ENCODE data around the gene KCNMB2. TPM values are rescaled to one million over a fixed set of nuclear protein-coding genes. Genes with fewer than 3 reads are reported as not detected.

The KCNMB2 gene
- total RNA-seq, 1 experiment from 2014 or later: not detected

- DNase-seq (ENCODE audit: low spot score) (no peak), ATAC-seq (no peak)
- H3K36me3 Mint-ChIP-seq: no peaks in the 10 kb centered on the region
- TF ChIP-seq TCF7 (CRISPR knock-in tag; IDR thresholded peaks at IDR 0.05; ENCODE audit: low read depth): no peak
- no peak for TF ChIP-seq FOXP4 (CRISPR knock-in tag; IDR thresholded peaks at IDR 0.05)
- TF ChIP-seq PREB (CRISPR knock-in tag; IDR thresholded peaks at IDR 0.05; ENCODE audit: borderline replicate concordance): no peak
- TF ChIP-seq RELA (CRISPR knock-in tag; IDR thresholded peaks at IDR 0.05; ENCODE audit: borderline replicate concordance): no peak
- no peak for TF ChIP-seq MYBL2 (CRISPR knock-in tag; IDR thresholded peaks at IDR 0.05)
- no peak for TF ChIP-seq NFATC4 (CRISPR knock-in tag; IDR thresholded peaks at IDR 0.05)
- TF ChIP-seq GTF2I (CRISPR knock-in tag; conservative IDR thresholded peaks at IDR 0.05): no peak
- TF ChIP-seq E2F4 (CRISPR knock-in tag; IDR thresholded peaks at IDR 0.05; ENCODE audit: borderline replicate concordance, low read depth): no peak
- TF ChIP-seq ZNF232 (CRISPR knock-in tag; IDR thresholded peaks at IDR 0.05): no peak
- TF ChIP-seq ATF1 (CRISPR knock-in tag; IDR thresholded peaks at IDR 0.05): no peak
- TF ChIP-seq MLX (CRISPR knock-in tag; IDR thresholded peaks at IDR 0.05): no peak
- no peak for TF ChIP-seq FOXP1 (CRISPR knock-in tag; IDR thresholded peaks at IDR 0.05; ENCODE audit: borderline replicate concordance)
- no peak for TF ChIP-seq SMAD3 (CRISPR knock-in tag; IDR thresholded peaks at IDR 0.05; ENCODE audit: borderline replicate concordance)
- H3K9me3 Mint-ChIP-seq: no peaks in the 10 kb centered on the region
- H3K4me1 Mint-ChIP-seq: peaks cover 5% of the 10 kb centered on the region
- no peak overlapping the region for H3K4me3 Mint-ChIP-seq
- H3K27ac Mint-ChIP-seq: no peak overlapping the region
- ChIA-PET CTCF (no interaction called here), POLR2A (no interaction called here)
- H3K27me3 Mint-ChIP-seq (ENCODE audit: low read depth): no peaks in the 10 kb centered on the region
Measured at GRCh38 chr3:178669022-178669601, 132.9 kb downstream of the KCNMB2 start.

GRCh38 chr3:178669758-178670157 lies 133.5 kb downstream of the KCNMB2 start:
- ATAC-seq (no peak), DNase-seq (ENCODE audit: low spot score) (no peak)
- TF ChIP-seq TP53 (CRISPR knock-in tag; IDR thresholded peaks at IDR 0.05): no peak
- TF ChIP-seq FOXP4 (CRISPR knock-in tag; IDR thresholded peaks at IDR 0.05): no peak
- TF ChIP-seq ZNF671 (CRISPR knock-in tag; IDR thresholded peaks at IDR 0.05): no peak
- no peak for TF ChIP-seq MLX (CRISPR knock-in tag; IDR thresholded peaks at IDR 0.05)
- TF ChIP-seq KAT7 (CRISPR knock-in tag; IDR thresholded peaks at IDR 0.05; ENCODE audit: borderline replicate concordance): no peak
- no peak for TF ChIP-seq NFATC4 (CRISPR knock-in tag; IDR thresholded peaks at IDR 0.05)
- Mint-ChIP-seq H3K36me3 (no peaks in the 10 kb centered on the region), H3K27me3 (ENCODE audit: low read depth) (no peaks in the 10 kb centered on the region), H3K27ac (no peak overlapping the region), H3K4me3 (no peak overlapping the region), H3K4me1 (peaks cover 5% of the 10 kb centered on the region), H3K9me3 (no peaks in the 10 kb centered on the region)
- ChIA-PET POLR2A (no interaction called here), CTCF (no interaction called here)
